SJCRH30 (cell line): ENCODE data around the gene MMP3. TPM values are rescaled to one million over a fixed set of nuclear protein-coding genes. Genes with fewer than 3 reads are reported as not detected.

Experiments
- DNase-seq, 2 experiments: peaks; one replicate each; pipeline ENCODE4 v3.0.0-alpha.2; 2015 to 2020
- H3K27ac ChIP-seq: fragments of 250-450 bp; sonication (Bioruptor Pico); 2 replicates; pipeline ENCODE4 v1.5.1; 2020; ENCODE audit warnings: mild to moderate bottlenecking, moderate library complexity
- H3K27me3 ChIP-seq: fragments of 250-450 bp; sonication (Bioruptor Pico); 2 replicates; pipeline ENCODE4 v1.5.1; 2020; ENCODE audit warnings: mild to moderate bottlenecking, moderate library complexity
- H3K36me3 ChIP-seq: fragments of 250-450 bp; sonication (Bioruptor Pico); 2 replicates; pipeline ENCODE4 v1.5.1; 2020; ENCODE audit warnings: mild to moderate bottlenecking, moderate library complexity
- H3K4me1 ChIP-seq: fragments of 250-450 bp; sonication (Bioruptor Pico); 2 replicates; pipeline ENCODE4 v1.5.1; 2020; ENCODE audit warnings: mild to moderate bottlenecking, moderate library complexity
- H3K4me3 ChIP-seq: fragments of 250-450 bp; sonication (Bioruptor Pico); 2 replicates; pipeline ENCODE4 v1.5.1; 2020; ENCODE audit warnings: mild to moderate bottlenecking, moderate library complexity
- H3K9me3 ChIP-seq: fragments of 250-450 bp; sonication (Bioruptor Pico); replicated peaks from 2 replicates; pipeline ENCODE4 v1.5.1; 2020; ENCODE audit warnings: mild to moderate bottlenecking, moderate library complexity
- total RNA-seq: library from RNA; depleted of rRNA; stranded (reverse); fragments of >200 nt; shearing (Covaris generic); gene quantifications from 2 replicates; pipeline ENCODE4 v1.2.3, GENCODE V29; 2014

Gene MMP3
- total RNA-seq, 1 experiment from 2014 or later, result 0.43 TPM

DNA sequence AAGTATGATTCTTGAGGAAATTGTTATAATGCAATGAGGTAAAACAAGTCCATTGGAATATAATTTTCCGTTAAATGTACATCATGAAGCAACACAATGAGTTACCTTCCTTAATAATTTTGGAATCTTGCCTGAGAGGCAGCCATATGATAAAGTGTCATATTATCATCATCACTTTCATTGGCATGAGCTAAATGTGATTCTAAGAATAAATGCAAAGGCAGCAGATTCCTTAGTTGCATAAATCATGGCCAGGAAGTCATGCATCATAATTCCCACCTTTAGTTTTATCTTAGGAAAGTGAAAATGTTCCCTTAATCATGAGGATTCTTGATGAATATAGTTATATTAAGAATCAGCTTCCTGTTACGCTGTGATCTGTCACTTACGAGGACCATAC lies 31.2 kb downstream of the MMP3 start:
- H3K4me1 ChIP-seq, result peaks cover 10% of the 10 kb centered on the region
- H3K36me3 ChIP-seq, result no peaks in the 10 kb centered on the region
- no peaks in the 10 kb centered on the region for H3K9me3 ChIP-seq
- DNase-seq, result no peak
- no peaks in the 10 kb centered on the region for H3K27me3 ChIP-seq
- no peak overlapping the region for H3K4me3 ChIP-seq
- no peak overlapping the region for H3K27ac ChIP-seq

- DNase-seq, result peak in 1 of 2 experiments; percentile 54
- Histone ChIP-seq H3K4me3 (no peak overlapping the region), H3K9me3 (no peaks in the 10 kb centered on the region), H3K27ac (no peak overlapping the region), H3K4me1 (peaks cover 10% of the 10 kb centered on the region), H3K36me3 (no peaks in the 10 kb centered on the region), H3K27me3 (no peaks in the 10 kb centered on the region)
These were observed 32.3 kb downstream of the MMP3 start for GRCh38 chr11:102810950-102811660.

GRCh38 chr11:102809971-102810370 lies 33.4 kb downstream of the MMP3 start:
- H3K9me3 ChIP-seq, result no peaks in the 10 kb centered on the region
- H3K36me3 ChIP-seq, result no peaks in the 10 kb centered on the region
- DNase-seq, result no peak
- H3K27me3 ChIP-seq, result no peaks in the 10 kb centered on the region
- H3K27ac ChIP-seq, result no peak overlapping the region
- H3K4me1 ChIP-seq, result peaks cover 10% of the 10 kb centered on the region
- no peak overlapping the region for H3K4me3 ChIP-seq

DNA sequence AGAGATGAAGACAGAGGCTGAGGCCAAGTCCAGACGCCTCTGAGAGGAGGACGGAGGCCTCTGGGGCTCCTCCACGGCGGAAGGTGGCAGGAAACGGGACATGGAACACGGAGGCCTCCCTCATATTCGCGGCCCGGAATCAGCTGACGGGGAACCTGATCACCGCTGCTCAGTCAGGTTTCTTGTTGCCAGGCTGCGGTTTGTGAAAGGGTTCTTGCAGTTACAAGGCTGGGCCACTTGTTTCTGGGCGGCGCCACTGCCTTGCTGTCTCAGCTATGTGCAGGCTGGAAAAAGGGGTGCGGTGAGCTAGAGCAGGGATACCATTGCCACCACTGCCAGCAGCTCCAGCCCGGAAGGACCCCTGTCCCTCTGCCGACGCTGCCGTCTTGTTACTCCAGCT lies 35.5 kb downstream of the MMP3 start:
- H3K4me3 ChIP-seq, result no peak overlapping the region
- no peaks in the 10 kb centered on the region for H3K9me3 ChIP-seq
- peaks cover 10% of the 10 kb centered on the region for H3K4me1 ChIP-seq
- DNase-seq, result no peak
- H3K36me3 ChIP-seq, result no peaks in the 10 kb centered on the region
- no peaks in the 10 kb centered on the region for H3K27me3 ChIP-seq
- H3K27ac ChIP-seq, result no peak overlapping the region

DNA sequence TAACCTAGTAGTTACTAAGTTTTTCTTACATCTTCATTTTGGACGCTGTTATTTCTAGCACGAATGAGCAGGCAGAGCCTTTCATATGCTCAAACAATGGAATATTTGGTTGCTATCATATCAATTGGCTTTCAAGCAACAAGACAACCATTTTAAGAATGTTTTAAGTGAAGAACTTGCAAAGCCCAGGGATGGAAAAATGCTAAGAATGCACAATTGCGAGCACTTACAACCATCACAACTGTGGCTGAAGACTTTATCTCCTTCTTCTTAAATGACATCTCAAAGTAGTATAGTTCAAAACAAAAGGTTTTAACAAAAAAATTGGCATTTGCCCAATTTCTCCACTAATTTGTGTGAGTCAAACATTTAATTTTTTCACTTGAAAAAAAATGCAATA lies 37.1 kb downstream of the MMP3 start:
- DNase-seq, result no peak
- H3K36me3 ChIP-seq, result no peaks in the 10 kb centered on the region
- H3K4me1 ChIP-seq, result peaks cover 10% of the 10 kb centered on the region
- no peak overlapping the region for H3K27ac ChIP-seq
- no peaks in the 10 kb centered on the region for H3K27me3 ChIP-seq
- no peak overlapping the region for H3K4me3 ChIP-seq
- no peaks in the 10 kb centered on the region for H3K9me3 ChIP-seq

DNA sequence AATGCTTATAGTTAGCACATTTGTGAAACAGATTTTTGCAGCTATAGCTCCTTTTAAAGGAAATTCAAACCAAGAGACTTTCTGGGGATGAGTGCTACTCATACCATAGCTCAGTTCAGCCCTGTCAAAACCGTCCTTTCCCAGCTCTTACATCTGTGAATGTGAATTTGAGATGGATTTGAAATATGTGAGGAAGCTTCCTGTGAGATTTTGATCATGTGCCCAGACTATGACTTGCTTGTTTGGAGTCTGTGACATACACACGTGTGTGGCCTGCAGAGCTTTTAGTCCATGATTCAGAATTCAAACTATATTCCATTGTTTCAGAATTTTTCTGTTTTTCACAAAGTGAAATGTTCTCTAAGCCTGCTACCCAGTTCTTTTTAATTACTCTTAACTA lies 41.1 kb downstream of the MMP3 start:
- Histone ChIP-seq H3K36me3 (no peaks in the 10 kb centered on the region), H3K27ac (no peak overlapping the region), H3K9me3 (no peaks in the 10 kb centered on the region), H3K4me1 (no peaks in the 10 kb centered on the region), H3K4me3 (no peak overlapping the region), H3K27me3 (no peaks in the 10 kb centered on the region)
- DNase-seq, result no peak

- H3K9me3 ChIP-seq, result no peaks in the 10 kb centered on the region
- DNase-seq, result no peak
- no peaks in the 10 kb centered on the region for H3K4me1 ChIP-seq
- no peak overlapping the region for H3K27ac ChIP-seq
- no peaks in the 10 kb centered on the region for H3K27me3 ChIP-seq
- no peak overlapping the region for H3K4me3 ChIP-seq
- no peaks in the 10 kb centered on the region for H3K36me3 ChIP-seq
These were observed 42.6 kb downstream of the MMP3 start for GRCh38 chr11:102800767-102801166.

- no peak for DNase-seq
- H3K27me3 ChIP-seq, result no peaks in the 10 kb centered on the region
- no peak overlapping the region for H3K27ac ChIP-seq
- no peak overlapping the region for H3K4me3 ChIP-seq
- H3K36me3 ChIP-seq, result no peaks in the 10 kb centered on the region
- H3K9me3 ChIP-seq, result no peaks in the 10 kb centered on the region
- no peaks in the 10 kb centered on the region for H3K4me1 ChIP-seq
These were observed 43.6 kb downstream of the MMP3 start for GRCh38 chr11:102799681-102800340.

- H3K27me3 ChIP-seq, result no peaks in the 10 kb centered on the region
- no peaks in the 10 kb centered on the region for H3K9me3 ChIP-seq
- no peaks in the 10 kb centered on the region for H3K4me1 ChIP-seq
- H3K27ac ChIP-seq, result no peak within 1 kb of the TSS
- no peak within 1 kb of the TSS for H3K4me3 ChIP-seq
- DNase-seq, result no peak
- no peaks in the 10 kb centered on the region for H3K36me3 ChIP-seq
These were observed 45.2 kb downstream of the MMP3 start, which contains the start of gene MMP1 for GRCh38 chr11:102798012-102798746. Gene MMP1, minus strand, starts transcription at chr11:102798160. Its CDS starts 68 bp downstream, at chr11:102798092.

DNA sequence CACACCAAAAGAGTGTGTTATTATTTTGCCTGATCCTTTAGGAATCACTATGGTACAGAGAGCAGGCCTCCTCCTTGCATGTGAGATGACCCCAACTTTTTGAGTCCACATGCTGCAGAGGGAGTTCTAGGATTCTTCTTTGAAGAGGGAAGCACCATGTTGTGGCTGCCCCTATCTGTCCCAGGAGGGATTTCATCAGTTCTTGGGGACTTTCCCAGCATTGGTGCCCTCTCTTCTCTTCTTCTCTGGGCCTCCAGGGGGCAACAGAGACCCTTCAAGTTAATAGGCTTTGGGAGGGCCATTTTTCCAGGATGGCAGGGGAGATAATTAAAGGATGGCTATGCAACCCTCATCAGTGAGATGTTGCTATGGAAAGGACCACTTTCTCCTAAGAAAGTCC lies 49.0 kb downstream of the MMP3 start:
- Histone ChIP-seq H3K4me3 (no peak overlapping the region), H3K36me3 (no peaks in the 10 kb centered on the region), H3K4me1 (no peaks in the 10 kb centered on the region), H3K9me3 (no peaks in the 10 kb centered on the region), H3K27ac (no peak overlapping the region), H3K27me3 (no peaks in the 10 kb centered on the region)
- DNase-seq, result peak; percentile 32 to 72

DNA sequence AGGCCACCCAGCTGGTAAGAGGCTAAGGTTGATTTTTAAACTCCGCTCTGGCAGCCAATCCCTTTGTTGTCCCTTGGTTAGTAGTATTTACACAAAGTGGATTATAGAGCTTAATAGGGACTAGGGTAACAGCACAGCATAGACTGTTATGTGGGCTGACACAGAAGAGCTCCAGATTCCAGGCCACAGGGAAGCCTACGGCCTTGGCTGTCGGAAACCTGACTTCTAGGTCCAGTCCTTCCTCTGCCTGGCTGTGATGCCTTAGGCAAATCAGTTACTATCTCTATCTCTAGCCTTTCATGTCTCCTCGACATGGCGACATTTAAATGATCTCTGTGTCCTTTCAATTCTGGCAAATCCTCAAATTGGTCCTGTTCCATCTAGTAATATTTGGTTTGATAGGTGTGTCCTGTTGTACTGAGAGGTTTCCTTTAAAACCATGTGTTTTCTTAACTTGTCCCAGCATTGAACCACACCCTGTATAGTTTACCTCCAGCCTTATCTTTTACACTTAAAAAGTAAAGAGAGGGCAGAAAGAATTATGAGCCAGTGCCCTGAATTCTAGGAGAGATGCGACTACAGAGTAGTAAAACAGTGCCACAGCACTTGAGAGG lies 49.6 kb downstream of the MMP3 start:
- H3K27ac ChIP-seq, result no peak overlapping the region

DNA sequence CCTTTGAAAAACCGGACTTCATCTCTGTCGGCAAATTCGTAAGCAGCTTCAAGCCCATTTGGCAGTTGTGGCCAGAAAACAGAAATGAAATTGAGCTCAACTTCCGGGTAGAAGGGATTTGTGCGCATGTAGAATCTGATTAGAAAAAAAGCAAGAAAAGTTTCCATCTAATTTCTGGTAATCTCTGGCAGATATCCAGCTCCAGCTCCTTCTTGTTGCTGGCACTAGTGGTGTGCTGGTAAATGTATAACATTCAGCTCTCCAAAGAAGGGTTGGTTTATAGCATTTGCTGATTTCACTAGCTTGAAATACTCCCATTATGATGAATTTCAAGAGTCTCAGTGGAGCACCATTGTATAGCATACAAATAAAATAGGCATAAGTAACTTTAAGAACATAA lies 50.8 kb downstream of the MMP3 start:
- Histone ChIP-seq H3K36me3 (no peaks in the 10 kb centered on the region), H3K4me1 (no peaks in the 10 kb centered on the region), H3K27me3 (no peaks in the 10 kb centered on the region), H3K4me3 (no peak overlapping the region), H3K9me3 (no peaks in the 10 kb centered on the region), H3K27ac (no peak overlapping the region)
- DNase-seq, result no peak

More for the DNA sequence above, 49.6 kb downstream of the MMP3 start:
- no peaks in the 10 kb centered on the region for H3K36me3 ChIP-seq
- H3K4me3 ChIP-seq, result no peak overlapping the region
- DNase-seq, result peak in 1 of 2 experiments; percentile 15
- no peaks in the 10 kb centered on the region for H3K27me3 ChIP-seq
- no peaks in the 10 kb centered on the region for H3K9me3 ChIP-seq
- no peaks in the 10 kb centered on the region for H3K4me1 ChIP-seq

GRCh38 chr11:102791271-102792036 lies 52.0 kb downstream of the MMP3 start:
- no peaks in the 10 kb centered on the region for H3K9me3 ChIP-seq
- no peak overlapping the region for H3K4me3 ChIP-seq
- no peak for DNase-seq
- no peaks in the 10 kb centered on the region for H3K36me3 ChIP-seq
- H3K4me1 ChIP-seq, result no peaks in the 10 kb centered on the region
- H3K27me3 ChIP-seq, result no peaks in the 10 kb centered on the region
- H3K27ac ChIP-seq, result no peak overlapping the region

- Histone ChIP-seq H3K9me3 (no peaks in the 10 kb centered on the region), H3K36me3 (no peaks in the 10 kb centered on the region), H3K4me3 (no peak overlapping the region), H3K27ac (no peak overlapping the region), H3K4me1 (no peaks in the 10 kb centered on the region), H3K27me3 (no peaks in the 10 kb centered on the region)
- no peak for DNase-seq
These were observed 54.9 kb downstream of the MMP3 start for GRCh38 chr11:102788334-102788995.
